Esophagus muscularis mucosa (tissue), 4 donors: Measurements from ENCODE around the gene NRARP. TPM values are rescaled to one million over a fixed set of nuclear protein-coding genes. Genes with fewer than 3 reads are reported as not detected.

Source experiments
- DNase-seq: peaks from one replicate; pipeline ENCODE4 v3.0.0-alpha.2; 2017; ENCODE audit errors: extremely low spot score
- H3K27ac ChIP-seq, 4 donors: fragments of 200-600 bp; sonication (generic); replicated peaks in 1 of 4; 1 replicate in 3 of 4; 2 replicates in 1 of 4; pipeline ENCODE4 v1.5.1; 2016 to 2019; ENCODE audit warnings: mild to moderate bottlenecking in 1 of 4
- H3K27me3 ChIP-seq, 4 donors: fragments of 200-600 bp; sonication (generic); one replicate each; pipeline versions ENCODE4 v1.5.1 to v1.6.0; 2016 to 2019
- H3K36me3 ChIP-seq, 4 donors: fragments of 200-600 bp; sonication (generic); one replicate each; pipeline ENCODE4 v1.5.1; 2016 to 2019
- H3K4me1 ChIP-seq, 4 donors: fragments of 200-600 bp; sonication (generic); one replicate each; pipeline ENCODE4 v1.5.1; 2016 to 2019
- H3K4me3 ChIP-seq, 4 donors: fragments of 200-600 bp; sonication (generic); 1 replicate in 2 of 4; 2 replicates in 2 of 4; pipeline ENCODE4 v1.5.1; 2016 to 2019; ENCODE audit warnings: mild to moderate bottlenecking in 4 of 4, moderate library complexity in 1 of 4
- H3K9me3 ChIP-seq, 4 donors: fragments of 200-600 bp; sonication (generic); 1 replicate in 3 of 4; 2 replicates in 1 of 4; pipeline ENCODE4 v1.5.1; 2016 to 2019
- CTCF ChIP-seq, 3 experiments: fragments of 200-600 bp in 2 of 3; fragments of 450-650 bp in 1 of 3; sonication (generic) in 2 of 3; IDR thresholded peaks; one replicate each; pipeline ENCODE4 v1.5.1; 2017 to 2019; ENCODE audit warnings: antibody characterized with exemption in 3 of 3, mild to moderate bottlenecking in 2 of 3, moderate library complexity in 1 of 3
- EP300 ChIP-seq: sonication (generic); formaldehyde crosslinking; IDR thresholded peaks from one replicate; pipeline ENCODE4 v1.6.1; 2017; ENCODE audit warnings: antibody characterized with exemption
- POLR2A ChIP-seq: fragments of 450-650 bp; IDR thresholded peaks from one replicate; pipeline ENCODE4 v1.6.1; 2017; ENCODE audit warnings: antibody characterized with exemption, moderate library complexity, mild to moderate bottlenecking, low read depth
- POLR2AphosphoS5 ChIP-seq, 2 donors: sonication (generic); formaldehyde crosslinking; IDR thresholded peaks; one replicate each; pipeline ENCODE4 v1.6.1; 2017; ENCODE audit warnings: antibody characterized with exemption in 2 of 2
- WGBS: methylation state at CpG from one replicate; pipeline ENCODE4 v1.1.5; 2018; 5-methylcytosine and 5-hydroxymethylcytosine counted together
- intact Hi-C: fragments of 100-400 bp; cut with DNase I; formaldehyde crosslinking; loops from one replicate; pipeline ENCODE4 v1.15.1; 2023
- total RNA-seq, 4 donors: library from RNA; depleted of rRNA; stranded (reverse); fragments of >200 nt; gene quantifications; one replicate each; pipeline versions ENCODE4 v1.1.0 to v1.2.1, GENCODE V29; 2016

NRARP gene
- total RNA-seq, 4 donors from 2014 or later = 2.9 to 10.3 (median 7.2) TPM

DNA sequence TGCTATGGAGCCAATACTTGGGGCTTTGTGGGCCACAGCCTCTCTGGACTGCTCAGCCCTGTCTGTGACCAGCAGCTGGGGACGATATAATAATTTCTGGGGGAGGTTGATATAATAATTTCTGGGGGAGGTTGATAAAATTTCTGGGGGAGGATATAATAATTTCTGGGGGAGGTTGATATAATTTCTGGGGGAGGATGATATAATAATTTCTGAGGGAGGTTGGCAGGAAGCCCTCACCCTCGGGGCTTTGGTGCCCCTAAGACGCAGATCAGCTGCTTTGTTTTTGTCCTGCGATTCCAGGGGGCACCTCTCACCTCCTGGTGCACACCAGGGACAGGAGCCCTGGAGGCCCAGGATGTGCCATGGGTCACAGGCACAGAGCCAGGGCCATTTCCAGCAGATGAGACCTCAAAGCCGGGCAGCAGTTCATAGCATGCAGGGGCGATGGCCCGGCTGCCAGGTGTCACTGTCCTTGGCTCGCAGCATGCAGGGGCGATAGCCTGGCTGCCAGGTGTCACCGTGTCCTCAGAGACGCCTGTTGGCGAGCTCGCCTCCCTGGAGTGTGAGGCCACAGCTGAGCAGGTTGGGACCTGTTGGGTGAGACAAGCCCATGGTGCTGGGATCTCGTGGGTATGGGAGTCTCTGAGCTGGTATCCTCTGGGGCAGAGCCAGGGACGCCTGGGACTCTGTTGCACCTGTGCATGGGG, 28.3 kb downstream of the NRARP start:
- DNase-seq = no peak
- Histone ChIP-seq H3K9me3 (no peaks in the 10 kb centered on the region), H3K27me3 (peaks cover 0 to 46% (median 2%) of the 10 kb centered on the region in 4 donors), H3K36me3 (peaks cover 14 to 54% (median 34%) of the 10 kb centered on the region in 4 donors), H3K4me1 (peaks cover 39 to 59% (median 46%) of the 10 kb centered on the region in 4 donors), H3K4me3 (no peak overlapping the region), H3K27ac (no peak overlapping the region)
- WGBS = 70% methylated on average over 3 of the region's 15 CpGs
- intact Hi-C loops = no loop called here
- TF ChIP-seq POLR2A (no peak), EP300 (no peak), POLR2AphosphoS5 (IDR thresholded peaks at IDR 0.05) (no peak), CTCF (IDR thresholded peaks at IDR 0.05) (no peak)

GRCh38 chr9:137273095-137273490, 29.0 kb downstream of the NRARP start:
- no peak for DNase-seq
- no peak overlapping the region for H3K4me3 ChIP-seq
- peaks cover 0 to 39% (median 1%) of the 10 kb centered on the region in 4 donors for H3K27me3 ChIP-seq
- H3K36me3 ChIP-seq = peaks cover 14 to 60% (median 35%) of the 10 kb centered on the region in 4 donors
- no peak overlapping the region for H3K27ac ChIP-seq
- H3K9me3 ChIP-seq = no peaks in the 10 kb centered on the region
- 89% methylated on average over 5 of the region's 13 CpGs for WGBS
- TF ChIP-seq POLR2A = no peak
- no peak for TF ChIP-seq CTCF (IDR thresholded peaks at IDR 0.05)
- TF ChIP-seq EP300 = no peak
- TF ChIP-seq POLR2AphosphoS5 (IDR thresholded peaks at IDR 0.05) = no peak
- peaks cover 40 to 66% (median 46%) of the 10 kb centered on the region in 4 donors for H3K4me1 ChIP-seq
- intact Hi-C loops = no loop called here

DNA sequence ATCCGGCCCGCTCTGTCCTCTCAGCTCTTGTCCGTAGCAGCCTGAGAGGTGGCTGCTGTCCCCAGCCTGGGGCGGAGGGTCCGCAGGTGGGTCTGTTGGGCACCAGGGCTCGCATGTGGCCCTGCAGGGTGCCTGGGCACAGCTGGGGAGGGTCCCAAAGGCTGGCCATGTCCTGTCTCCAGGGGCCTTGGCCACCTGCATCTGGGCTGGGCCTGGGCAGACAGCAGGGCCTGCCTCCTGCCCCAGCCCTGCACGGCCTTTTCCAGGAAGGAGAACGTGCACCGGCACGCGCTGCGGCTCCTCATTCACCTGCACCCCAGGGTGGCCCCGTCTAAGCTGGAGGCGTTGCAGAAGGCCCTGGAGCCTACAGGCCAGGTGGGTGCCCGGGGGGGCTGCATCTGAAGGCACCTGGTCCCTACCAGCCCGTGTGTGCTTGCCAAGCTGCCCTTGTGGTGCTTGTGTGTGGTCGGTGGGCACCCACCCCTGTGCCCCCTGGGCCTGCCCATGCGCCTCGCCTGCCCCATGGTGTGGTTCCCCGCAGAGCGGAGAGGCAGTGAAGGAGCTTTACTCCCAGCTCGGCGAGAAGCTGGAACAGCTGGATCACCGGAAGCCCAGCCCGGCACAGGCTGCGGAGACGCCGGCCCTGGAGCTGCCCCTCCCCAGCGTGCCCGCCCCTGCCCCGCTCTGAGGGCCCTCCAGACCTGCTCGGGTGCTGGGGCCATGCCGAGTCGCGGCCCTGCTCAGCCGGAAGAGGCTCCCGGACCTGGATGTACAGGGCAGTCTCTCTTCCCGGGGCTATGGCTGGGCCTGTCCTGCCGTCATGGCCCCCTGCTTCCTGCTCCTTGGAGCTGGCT, 29.6 kb downstream of the NRARP start:
- intact Hi-C loops = no loop called here
- H3K9me3 ChIP-seq = no peaks in the 10 kb centered on the region

GRCh38 chr9:137271696-137272076, 30.4 kb downstream of the NRARP start:
- Histone ChIP-seq H3K27ac (no peak overlapping the region), H3K36me3 (peaks cover 22 to 74% (median 49%) of the 10 kb centered on the region in 4 donors), H3K9me3 (no peaks in the 10 kb centered on the region), H3K27me3 (peaks cover 0 to 25% (median 0%) of the 10 kb centered on the region in 4 donors), H3K4me1 (peaks cover 31 to 68% (median 38%) of the 10 kb centered on the region in 4 donors), H3K4me3 (no peak overlapping the region)
- intact Hi-C loops = no loop called here
- DNase-seq = no peak
- WGBS = 39% methylated on average over 3 of the region's 3 CpGs
- no peak for TF ChIP-seq EP300
- TF ChIP-seq POLR2A = no peak
- no peak for TF ChIP-seq CTCF (IDR thresholded peaks at IDR 0.05)
- no peak for TF ChIP-seq POLR2AphosphoS5 (IDR thresholded peaks at IDR 0.05)

More for the DNA sequence above, 29.6 kb downstream of the NRARP start:
- Histone ChIP-seq H3K27ac (no peak overlapping the region), H3K36me3 (peaks cover 14 to 66% (median 41%) of the 10 kb centered on the region in 4 donors), H3K27me3 (peaks cover 0 to 33% (median 0%) of the 10 kb centered on the region in 4 donors), H3K4me3 (no peak overlapping the region), H3K4me1 (peaks cover 38 to 71% (median 46%) of the 10 kb centered on the region in 4 donors)
- 88% methylated on average over 24 of the region's 39 CpGs for WGBS
- no peak for DNase-seq
- TF ChIP-seq EP300 (no peak), CTCF (IDR thresholded peaks at IDR 0.05) (no peak), POLR2AphosphoS5 (IDR thresholded peaks at IDR 0.05) (no peak), POLR2A (no peak)
